ENCODE data around the gene ATF7.

The ATF7 gene

GRCh38 chr12:53591301-53592206 is 34.6 kb downstream of the ATF7 start:
- TF ChIP-seq CTCF (conservative IDR thresholded peaks at IDR 0.05; ENCODE audit: low read depth, low read length): no peak
- peak overlapping the region; percentile 21 for H3K4me3 ChIP-seq (ENCODE audit: low read length)
- DNase-seq (ENCODE audit: low read depth): no peak

GRCh38 chr12:53590652-53591051 is 35.5 kb downstream of the ATF7 start:
- H3K4me3 ChIP-seq (ENCODE audit: low read length): no peak overlapping the region
- DNase-seq (ENCODE audit: low read depth): no peak
- no peak for TF ChIP-seq CTCF (conservative IDR thresholded peaks at IDR 0.05; ENCODE audit: low read depth, low read length)

GRCh38 chr12:53589915-53590314 is 36.3 kb downstream of the ATF7 start:
- no peak overlapping the region for H3K4me3 ChIP-seq (ENCODE audit: low read length)
- DNase-seq (ENCODE audit: low read depth): no peak
- no peak for TF ChIP-seq CTCF (conservative IDR thresholded peaks at IDR 0.05; ENCODE audit: low read depth, low read length)

GRCh38 chr12:53589423-53589822 is 36.8 kb downstream of the ATF7 start:
- no peak for DNase-seq (ENCODE audit: low read depth)
- H3K4me3 ChIP-seq (ENCODE audit: low read length): no peak overlapping the region
- no peak for TF ChIP-seq CTCF (conservative IDR thresholded peaks at IDR 0.05; ENCODE audit: low read depth, low read length)

GRCh38 chr12:53588123-53588522 is 38.1 kb downstream of the ATF7 start:
- DNase-seq (ENCODE audit: low read depth): no peak
- TF ChIP-seq CTCF (conservative IDR thresholded peaks at IDR 0.05; ENCODE audit: low read depth, low read length): no peak
- H3K4me3 ChIP-seq (ENCODE audit: low read length): no peak overlapping the region

- H3K4me3 ChIP-seq (ENCODE audit: low read length): no peak overlapping the region
- TF ChIP-seq CTCF (conservative IDR thresholded peaks at IDR 0.05; ENCODE audit: low read depth, low read length): no peak
- DNase-seq (ENCODE audit: low read depth): no peak
Observed at GRCh38 chr12:53586745-53587144, 39.4 kb downstream of the ATF7 start.

Measured in retinal pigment epithelial cell (primary cell).